ENCODE measurements around the gene ABLIM3.

DNA sequence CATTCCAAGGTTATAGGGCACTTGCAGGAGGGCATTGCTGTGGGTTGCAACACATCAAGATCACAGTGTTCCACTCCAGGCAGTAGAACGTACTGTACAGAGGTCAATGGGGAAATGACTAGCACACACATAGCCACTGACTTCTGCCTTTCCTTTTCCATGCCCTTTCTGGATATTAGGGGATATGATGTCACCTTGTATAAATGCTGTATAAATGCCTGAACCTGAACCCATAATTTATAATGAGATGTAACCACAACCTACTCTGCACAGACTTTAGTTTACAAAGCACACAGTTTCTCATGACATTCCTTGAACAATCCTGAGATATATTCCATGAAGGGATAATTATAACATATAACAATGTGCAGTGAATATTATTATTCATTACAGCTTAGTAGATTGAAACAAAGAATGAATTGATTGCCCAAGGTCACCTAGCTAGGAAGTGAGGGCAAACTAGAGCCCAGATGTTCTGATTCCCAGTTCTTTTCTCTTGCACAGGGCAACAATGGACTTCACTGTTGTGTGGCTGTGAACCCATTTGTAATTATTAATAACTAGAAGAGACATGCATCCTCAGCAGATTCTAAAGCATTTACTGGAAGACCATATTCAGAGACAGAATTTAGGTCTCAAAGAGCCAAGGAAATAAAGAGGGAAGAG lies 5.6 kb upstream of the ABLIM3 start:
- TF ChIP-seq, protein P1, sequence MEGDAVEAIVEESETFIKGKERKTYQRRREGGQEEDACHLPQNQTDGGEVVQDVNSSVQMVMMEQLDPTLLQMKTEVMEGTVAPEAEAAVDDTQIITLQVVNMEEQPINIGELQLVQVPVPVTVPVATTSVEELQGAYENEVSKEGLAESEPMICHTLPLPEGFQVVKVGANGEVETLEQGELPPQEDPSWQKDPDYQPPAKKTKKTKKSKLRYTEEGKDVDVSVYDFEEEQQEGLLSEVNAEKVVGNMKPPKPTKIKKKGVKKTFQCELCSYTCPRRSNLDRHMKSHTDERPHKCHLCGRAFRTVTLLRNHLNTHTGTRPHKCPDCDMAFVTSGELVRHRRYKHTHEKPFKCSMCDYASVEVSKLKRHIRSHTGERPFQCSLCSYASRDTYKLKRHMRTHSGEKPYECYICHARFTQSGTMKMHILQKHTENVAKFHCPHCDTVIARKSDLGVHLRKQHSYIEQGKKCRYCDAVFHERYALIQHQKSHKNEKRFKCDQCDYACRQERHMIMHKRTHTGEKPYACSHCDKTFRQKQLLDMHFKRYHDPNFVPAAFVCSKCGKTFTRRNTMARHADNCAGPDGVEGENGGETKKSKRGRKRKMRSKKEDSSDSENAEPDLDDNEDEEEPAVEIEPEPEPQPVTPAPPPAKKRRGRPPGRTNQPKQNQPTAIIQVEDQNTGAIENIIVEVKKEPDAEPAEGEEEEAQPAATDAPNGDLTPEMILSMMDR (IDR thresholded peaks at IDR 0.05): no peak
- no peak for TF ChIP-seq EP300 (IDR thresholded peaks at IDR 0.05)
